Measurements from ENCODE around the gene ASNSD1.

DNA sequence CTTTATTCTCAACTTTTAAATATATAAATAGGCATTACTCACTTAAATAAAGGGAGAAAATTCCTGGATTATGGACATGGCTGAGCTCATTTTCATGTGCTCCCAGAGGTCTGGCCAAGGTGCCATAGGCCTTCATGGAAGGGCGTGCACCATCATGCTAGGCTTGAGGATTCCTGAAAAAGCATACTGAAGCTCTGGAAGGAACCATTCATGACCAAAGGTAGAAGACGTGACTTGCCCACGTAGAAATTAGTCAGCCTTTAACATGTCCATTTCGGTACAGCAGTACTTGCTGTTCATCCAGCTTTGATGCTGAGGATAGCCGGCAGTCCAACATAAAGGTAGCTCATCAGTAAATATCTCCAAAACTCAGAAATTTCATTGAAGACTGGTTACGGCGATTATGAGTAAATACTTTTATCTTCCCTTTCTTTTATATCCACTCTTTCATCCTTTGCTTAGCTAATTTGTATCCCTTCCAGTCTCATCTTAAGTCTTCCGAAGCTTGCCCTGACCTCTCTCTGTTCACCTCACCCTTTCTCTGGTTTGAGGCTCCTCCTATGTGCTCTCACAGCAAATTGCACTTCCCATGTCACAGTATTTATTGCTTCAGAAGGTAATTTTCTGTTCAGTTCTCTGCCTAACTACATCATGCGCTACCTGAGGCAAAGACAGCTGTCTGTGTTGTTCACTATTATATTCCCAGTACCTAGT, 32.3 kb upstream of the ASNSD1 start:
- TF ChIP-seq, protein P1, sequence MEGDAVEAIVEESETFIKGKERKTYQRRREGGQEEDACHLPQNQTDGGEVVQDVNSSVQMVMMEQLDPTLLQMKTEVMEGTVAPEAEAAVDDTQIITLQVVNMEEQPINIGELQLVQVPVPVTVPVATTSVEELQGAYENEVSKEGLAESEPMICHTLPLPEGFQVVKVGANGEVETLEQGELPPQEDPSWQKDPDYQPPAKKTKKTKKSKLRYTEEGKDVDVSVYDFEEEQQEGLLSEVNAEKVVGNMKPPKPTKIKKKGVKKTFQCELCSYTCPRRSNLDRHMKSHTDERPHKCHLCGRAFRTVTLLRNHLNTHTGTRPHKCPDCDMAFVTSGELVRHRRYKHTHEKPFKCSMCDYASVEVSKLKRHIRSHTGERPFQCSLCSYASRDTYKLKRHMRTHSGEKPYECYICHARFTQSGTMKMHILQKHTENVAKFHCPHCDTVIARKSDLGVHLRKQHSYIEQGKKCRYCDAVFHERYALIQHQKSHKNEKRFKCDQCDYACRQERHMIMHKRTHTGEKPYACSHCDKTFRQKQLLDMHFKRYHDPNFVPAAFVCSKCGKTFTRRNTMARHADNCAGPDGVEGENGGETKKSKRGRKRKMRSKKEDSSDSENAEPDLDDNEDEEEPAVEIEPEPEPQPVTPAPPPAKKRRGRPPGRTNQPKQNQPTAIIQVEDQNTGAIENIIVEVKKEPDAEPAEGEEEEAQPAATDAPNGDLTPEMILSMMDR (conservative IDR thresholded peaks at IDR 0.05 in 1 of 2, IDR thresholded peaks at IDR 0.05 in 1 of 2; ENCODE audit: extremely low read depth in 1 of 2, insufficient read depth in 1 of 2, low read depth in 1 of 2, low read length in 2 of 2) = peak in 1 of 2 donors; percentile 30
- TF ChIP-seq EZH2 (IDR thresholded peaks at IDR 0.05; ENCODE audit: borderline replicate concordance, low read length) = no peak
